Stimulated activated CD4-positive, alpha-beta T cell treated with anti-CD3 and anti-CD28 coated beads, TNF-alpha, amount 100 ng/mL, for 24 hours (primary cell): ENCODE results near the gene PHACTR3.

Experiments
- DNase-seq, 3 experiments: peaks; one replicate each; pipeline ENCODE4 v3.0.0-alpha.2; 2020; ENCODE audit warnings: low read depth in 3 of 3

PHACTR3 gene

GRCh38 chr20:59751075-59751711 is 146.9 kb downstream of the PHACTR3 start:
- DNase-seq: peak in 1 of 3 experiments; percentile 45

- no peak for DNase-seq
Observed at GRCh38 chr20:59752101-59752586, 147.8 kb downstream of the PHACTR3 start.

GRCh38 chr20:59752704-59753460 is 148.5 kb downstream of the PHACTR3 start:
- DNase-seq: no peak

GRCh38 chr20:59753836-59754235 is 149.5 kb downstream of the PHACTR3 start:
- DNase-seq: no peak

GRCh38 chr20:59754551-59754950 is 150.2 kb downstream of the PHACTR3 start:
- DNase-seq: no peak

GRCh38 chr20:59756241-59756640 is 151.9 kb downstream of the PHACTR3 start:
- DNase-seq: no peak

GRCh38 chr20:59764037-59764436 is 159.7 kb downstream of the PHACTR3 start:
- DNase-seq: no peak

GRCh38 chr20:59765599-59766177 is 161.3 kb downstream of the PHACTR3 start:
- DNase-seq: no peak

GRCh38 chr20:59767656-59768055 is 163.3 kb downstream of the PHACTR3 start:
- DNase-seq: no peak

GRCh38 chr20:59770270-59770669 is 165.9 kb downstream of the PHACTR3 start:
- no peak for DNase-seq

GRCh38 chr20:59770851-59771250 is 166.5 kb downstream of the PHACTR3 start:
- no peak for DNase-seq

- DNase-seq: no peak
Observed at GRCh38 chr20:59771506-59772372, 167.4 kb downstream of the PHACTR3 start.

GRCh38 chr20:59772373-59772705 is 168.0 kb downstream of the PHACTR3 start:
- no peak for DNase-seq

- no peak for DNase-seq
Observed at GRCh38 chr20:59772931-59773913, 168.9 kb downstream of the PHACTR3 start.

- no peak for DNase-seq
Observed at GRCh38 chr20:59774204-59774641, 169.9 kb downstream of the PHACTR3 start.

GRCh38 chr20:59774921-59775686 is 170.8 kb downstream of the PHACTR3 start:
- no peak for DNase-seq

- DNase-seq: no peak
Observed at GRCh38 chr20:59775687-59776055, 171.3 kb downstream of the PHACTR3 start.

- no peak for DNase-seq
Observed at GRCh38 chr20:59776059-59776603, 171.8 kb downstream of the PHACTR3 start.

- no peak for DNase-seq
Observed at GRCh38 chr20:59776626-59777330, 172.4 kb downstream of the PHACTR3 start.
